Peyer's patch (tissue), 4 donors: ENCODE data around the gene ARHGAP26.

Experiments
- POLR2A ChIP-seq, 2 donors: fragments of 450-650 bp; IDR thresholded peaks; one replicate each; pipeline ENCODE4 v1.5.1; 2017; ENCODE audit warnings: antibody characterized with exemption in 2 of 2, mild to moderate bottlenecking in 2 of 2, moderate library complexity in 2 of 2
- TF ChIP-seq, protein P1 (sequence below), 6 experiments: fragments of 450-650 bp in 4 of 6; fragments of 200-600 bp in 2 of 6; sonication (generic) in 1 of 6; IDR thresholded peaks; one replicate each; pipeline ENCODE4 v1.5.1; 2017 to 2019; ENCODE audit warnings: antibody characterized with exemption in 6 of 6, mild to moderate bottlenecking in 3 of 6, moderate library complexity in 1 of 6

DNA sequence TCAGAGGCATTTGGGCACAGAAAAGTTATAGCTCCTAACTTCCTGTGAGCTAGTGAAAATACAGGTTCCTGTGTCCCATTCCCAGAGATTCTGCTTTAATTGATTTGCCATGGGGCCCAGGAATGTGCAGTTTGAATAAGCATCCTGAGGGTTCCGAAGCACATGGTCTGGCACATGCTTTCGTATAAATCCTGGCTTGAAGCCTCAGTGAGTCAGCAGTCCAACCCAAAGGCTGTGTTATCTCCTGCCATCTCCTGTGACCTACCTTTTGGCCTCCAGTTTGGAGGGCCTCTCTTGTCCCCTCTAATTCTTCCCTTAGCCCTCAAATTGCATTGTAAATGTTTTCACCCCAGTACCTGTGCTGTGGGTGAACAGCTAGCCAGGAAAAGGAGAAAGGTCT is 449.5 kb downstream of the ARHGAP26 start:
- TF ChIP-seq, protein P1, sequence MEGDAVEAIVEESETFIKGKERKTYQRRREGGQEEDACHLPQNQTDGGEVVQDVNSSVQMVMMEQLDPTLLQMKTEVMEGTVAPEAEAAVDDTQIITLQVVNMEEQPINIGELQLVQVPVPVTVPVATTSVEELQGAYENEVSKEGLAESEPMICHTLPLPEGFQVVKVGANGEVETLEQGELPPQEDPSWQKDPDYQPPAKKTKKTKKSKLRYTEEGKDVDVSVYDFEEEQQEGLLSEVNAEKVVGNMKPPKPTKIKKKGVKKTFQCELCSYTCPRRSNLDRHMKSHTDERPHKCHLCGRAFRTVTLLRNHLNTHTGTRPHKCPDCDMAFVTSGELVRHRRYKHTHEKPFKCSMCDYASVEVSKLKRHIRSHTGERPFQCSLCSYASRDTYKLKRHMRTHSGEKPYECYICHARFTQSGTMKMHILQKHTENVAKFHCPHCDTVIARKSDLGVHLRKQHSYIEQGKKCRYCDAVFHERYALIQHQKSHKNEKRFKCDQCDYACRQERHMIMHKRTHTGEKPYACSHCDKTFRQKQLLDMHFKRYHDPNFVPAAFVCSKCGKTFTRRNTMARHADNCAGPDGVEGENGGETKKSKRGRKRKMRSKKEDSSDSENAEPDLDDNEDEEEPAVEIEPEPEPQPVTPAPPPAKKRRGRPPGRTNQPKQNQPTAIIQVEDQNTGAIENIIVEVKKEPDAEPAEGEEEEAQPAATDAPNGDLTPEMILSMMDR (IDR thresholded peaks at IDR 0.05), result no peak
- TF ChIP-seq POLR2A (IDR thresholded peaks at IDR 0.05), result no peak
